HEK293T (cell line): ENCODE results near the gene AGPS.
"Not testable (repeated sequence)": the region's sequence is repeated elsewhere in the genome, so short reads cannot be mapped to it uniquely, and the experiment has no call there.

Source experiments
- ARNT ChIP-seq: fragments of 450-650 bp; IDR thresholded peaks from 2 replicates; pipeline ENCODE4 v1.6.1; 2017; ENCODE audit warnings: mild to moderate bottlenecking
- CTBP1 ChIP-seq: fragments of 450-650 bp; IDR thresholded peaks from 2 replicates; pipeline ENCODE4 v1.6.1; 2016; ENCODE audit warnings: borderline replicate concordance
- FOXK2 ChIP-seq: fragments of 450-650 bp; IDR thresholded peaks from 2 replicates; pipeline ENCODE4 v1.6.1; 2016; ENCODE audit warnings: mild to moderate bottlenecking
- FOXM1 ChIP-seq: fragments of 450-650 bp; IDR thresholded peaks from 2 replicates; pipeline ENCODE4 v1.6.1; 2017; ENCODE audit warnings: mild to moderate bottlenecking, borderline replicate concordance
- LEF1 ChIP-seq: fragments of 450-650 bp; IDR thresholded peaks from 2 replicates; pipeline ENCODE4 v1.6.1; 2017; ENCODE audit warnings: mild to moderate bottlenecking, borderline replicate concordance
- NFRKB ChIP-seq: fragments of 450-650 bp; IDR thresholded peaks from 2 replicates; pipeline ENCODE4 v1.6.1; 2016; ENCODE audit warnings: mild to moderate bottlenecking, moderate library complexity
- SP1 ChIP-seq: fragments of 450-650 bp; IDR thresholded peaks from 2 replicates; pipeline ENCODE4 v1.6.1; 2017
- SUZ12 ChIP-seq: fragments of 450-650 bp; IDR thresholded peaks from 2 replicates; pipeline ENCODE4 v1.6.1; 2016; ENCODE audit warnings: mild to moderate bottlenecking
- TARDBP ChIP-seq: fragments of 450-650 bp; IDR thresholded peaks from 2 replicates; pipeline ENCODE4 v1.6.1; 2016
- ZNF384 ChIP-seq: fragments of 450-650 bp; IDR thresholded peaks from 2 replicates; pipeline ENCODE4 v1.6.1; 2016

DNA sequence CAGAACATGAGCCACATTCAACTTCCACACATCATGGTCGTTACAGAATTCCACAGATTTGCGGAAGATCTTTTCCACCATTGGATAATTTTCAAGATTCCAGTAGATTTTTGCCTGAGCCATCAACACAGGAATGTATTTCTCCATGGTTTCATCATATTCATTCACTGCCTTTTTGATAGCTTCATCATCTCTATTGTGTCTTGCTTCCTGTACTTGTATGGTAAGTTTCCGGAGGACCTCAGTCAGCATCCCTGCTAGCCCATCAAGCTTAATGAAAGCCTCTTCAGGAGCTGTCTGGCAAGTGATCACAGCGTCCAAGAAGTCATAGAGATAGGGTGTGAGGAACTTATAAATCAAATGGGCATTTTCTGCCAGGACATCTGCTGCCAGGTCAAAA is 158.8 kb downstream of the AGPS start:
- not testable (repeated sequence) for TF ChIP-seq SP1, SUZ12, NFRKB, ARNT, LEF1, FOXK2, TARDBP, ZNF384, FOXM1, CTBP1
